ENCODE measurements around the gene SARDH.
A peak's percentile ranks its signal among the peaks of the same experiment; 100 is the strongest.

Gene SARDH

GRCh38 chr9:133781828-133782135, 43.6 kb upstream of the SARDH start:
- Histone ChIP-seq H3K4me2 (ENCODE audit: low read length) (no peak overlapping the region), H2BK5ac (ENCODE audit: low read depth, low read length, poor library complexity) (no peak overlapping the region), H3K4ac (ENCODE audit: low read depth, low read length) (no peak overlapping the region), H4K8ac (ENCODE audit: low read depth, low read length) (no peak overlapping the region), H3K18ac (ENCODE audit: low read length) (peak overlapping the region; percentile 39), H3K4me3 (ENCODE audit: low read depth, low read length) (no peak overlapping the region), H4K91ac (ENCODE audit: low read depth, low read length) (no peak overlapping the region), H3K36me3 (ENCODE audit: control insufficient read depth in 1 of 2, insufficient read depth in 2 of 2, low read length in 2 of 2) (peaks cover 89 to 91% of the 10 kb centered on the region in 2 experiments), H3K27ac (ENCODE audit: low read depth, low read length) (no peak overlapping the region), H4K12ac (ENCODE audit: low read depth, low read length) (no peak overlapping the region), H2BK12ac (ENCODE audit: low read length) (no peak overlapping the region), H3K79me2 (ENCODE audit: control insufficient read depth, insufficient read depth, low read length, poor library complexity) (no peaks in the 10 kb centered on the region), H2AK5ac (ENCODE audit: low read length) (no peak overlapping the region), H3K4me1 (ENCODE audit: control insufficient read depth in 1 of 2, insufficient read depth in 2 of 2, low read length in 2 of 2) (peaks cover 16 to 17% of the 10 kb centered on the region in 2 experiments), H3K14ac (ENCODE audit: low read length) (no peak overlapping the region), H3K27me3 (ENCODE audit: insufficient read depth, low read length) (no peaks in the 10 kb centered on the region), H3K9me3 (ENCODE audit: insufficient read depth, low read depth, low read length) (peaks cover 11% of the 10 kb centered on the region), H2BK120ac (ENCODE audit: insufficient read depth, low read length, poor library complexity) (no peak overlapping the region), H3K23ac (ENCODE audit: low read length) (no peak overlapping the region), H3K9ac (ENCODE audit: low read length) (no peak overlapping the region), H2AFZ (ENCODE audit: insufficient read depth, low read length, poor library complexity) (no peak overlapping the region), H3K79me1 (ENCODE audit: low read length) (peaks cover 5% of the 10 kb centered on the region)
- DNase-seq: no peak
- WGBS (ENCODE audit: extremely low coverage, insufficient coverage, insufficient read length): no CpG with 5 or more reads among the region's 10 CpGs

- Histone ChIP-seq H3K4me3 (ENCODE audit: low read depth, low read length) (no peak overlapping the region), H2AFZ (ENCODE audit: insufficient read depth, low read length, poor library complexity) (no peak overlapping the region), H3K4me1 (ENCODE audit: control insufficient read depth in 1 of 2, insufficient read depth in 2 of 2, low read length in 2 of 2) (peaks cover 16 to 17% of the 10 kb centered on the region in 2 experiments), H4K12ac (ENCODE audit: low read depth, low read length) (no peak overlapping the region), H3K27ac (ENCODE audit: low read depth, low read length) (no peak overlapping the region), H3K9me3 (ENCODE audit: insufficient read depth, low read depth, low read length) (peaks cover 11% of the 10 kb centered on the region), H2AK5ac (ENCODE audit: low read length) (no peak overlapping the region), H3K4ac (ENCODE audit: low read depth, low read length) (no peak overlapping the region), H4K8ac (ENCODE audit: low read depth, low read length) (no peak overlapping the region), H3K18ac (ENCODE audit: low read length) (peak overlapping the region; percentile 39), H3K4me2 (ENCODE audit: low read length) (no peak overlapping the region), H4K91ac (ENCODE audit: low read depth, low read length) (no peak overlapping the region), H2BK5ac (ENCODE audit: low read depth, low read length, poor library complexity) (no peak overlapping the region), H2BK120ac (ENCODE audit: insufficient read depth, low read length, poor library complexity) (no peak overlapping the region), H3K79me2 (ENCODE audit: control insufficient read depth, insufficient read depth, low read length, poor library complexity) (no peaks in the 10 kb centered on the region), H3K36me3 (ENCODE audit: control insufficient read depth in 1 of 2, insufficient read depth in 2 of 2, low read length in 2 of 2) (peaks cover 89 to 91% of the 10 kb centered on the region in 2 experiments), H3K14ac (ENCODE audit: low read length) (no peak overlapping the region), H2BK12ac (ENCODE audit: low read length) (no peak overlapping the region), H3K27me3 (ENCODE audit: insufficient read depth, low read length) (no peaks in the 10 kb centered on the region), H3K23ac (ENCODE audit: low read length) (no peak overlapping the region), H3K79me1 (ENCODE audit: low read length) (peaks cover 5% of the 10 kb centered on the region), H3K9ac (ENCODE audit: low read length) (no peak overlapping the region)
- no CpG with 5 or more reads among the region's 15 CpGs for WGBS (ENCODE audit: extremely low coverage, insufficient coverage, insufficient read length)
- no peak for DNase-seq
Measured at GRCh38 chr9:133780962-133781827, 43.0 kb upstream of the SARDH start.

- no peak overlapping the region for H2AK5ac ChIP-seq (ENCODE audit: low read length)
- DNase-seq: no peak
- H4K8ac ChIP-seq (ENCODE audit: low read depth, low read length): no peak overlapping the region
- H3K9ac ChIP-seq (ENCODE audit: low read length): no peak overlapping the region
- H3K4me3 ChIP-seq (ENCODE audit: low read depth, low read length): no peak overlapping the region
- no peak overlapping the region for H2AFZ ChIP-seq (ENCODE audit: insufficient read depth, low read length, poor library complexity)
- H3K14ac ChIP-seq (ENCODE audit: low read length): no peak overlapping the region
- H2BK5ac ChIP-seq (ENCODE audit: low read depth, low read length, poor library complexity): no peak overlapping the region
- no CpG with 5 or more reads among the region's 15 CpGs for WGBS (ENCODE audit: extremely low coverage, insufficient coverage, insufficient read length)
- H3K18ac ChIP-seq (ENCODE audit: low read length): peak overlapping the region; percentile 25
- no peaks in the 10 kb centered on the region for H3K27me3 ChIP-seq (ENCODE audit: insufficient read depth, low read length)
- H2BK120ac ChIP-seq (ENCODE audit: insufficient read depth, low read length, poor library complexity): no peak overlapping the region
- H3K4me2 ChIP-seq (ENCODE audit: low read length): no peak overlapping the region
- H4K12ac ChIP-seq (ENCODE audit: low read depth, low read length): no peak overlapping the region
- H3K79me2 ChIP-seq (ENCODE audit: control insufficient read depth, insufficient read depth, low read length, poor library complexity): no peaks in the 10 kb centered on the region
- peaks cover 89 to 91% of the 10 kb centered on the region in 2 experiments for H3K36me3 ChIP-seq (ENCODE audit: control insufficient read depth in 1 of 2, insufficient read depth in 2 of 2, low read length in 2 of 2)
- peaks cover 16 to 17% of the 10 kb centered on the region in 2 experiments for H3K4me1 ChIP-seq (ENCODE audit: control insufficient read depth in 1 of 2, insufficient read depth in 2 of 2, low read length in 2 of 2)
- H3K27ac ChIP-seq (ENCODE audit: low read depth, low read length): no peak overlapping the region
- no peak overlapping the region for H2BK12ac ChIP-seq (ENCODE audit: low read length)
- H3K23ac ChIP-seq (ENCODE audit: low read length): no peak overlapping the region
- peaks cover 5% of the 10 kb centered on the region for H3K79me1 ChIP-seq (ENCODE audit: low read length)
- H3K4ac ChIP-seq (ENCODE audit: low read depth, low read length): no peak overlapping the region
- H4K91ac ChIP-seq (ENCODE audit: low read depth, low read length): no peak overlapping the region
- H3K9me3 ChIP-seq (ENCODE audit: insufficient read depth, low read depth, low read length): peaks cover 5% of the 10 kb centered on the region
Measured at GRCh38 chr9:133780404-133780945, 42.3 kb upstream of the SARDH start.

GRCh38 chr9:133779516-133780403, 41.6 kb upstream of the SARDH start:
- H3K79me2 ChIP-seq (ENCODE audit: control insufficient read depth, insufficient read depth, low read length, poor library complexity): no peaks in the 10 kb centered on the region
- no peak overlapping the region for H4K8ac ChIP-seq (ENCODE audit: low read depth, low read length)
- WGBS (ENCODE audit: extremely low coverage, insufficient coverage, insufficient read length): no CpG with 5 or more reads among the region's 19 CpGs
- H2AK5ac ChIP-seq (ENCODE audit: low read length): no peak overlapping the region
- no peak overlapping the region for H4K91ac ChIP-seq (ENCODE audit: low read depth, low read length)
- H2BK12ac ChIP-seq (ENCODE audit: low read length): no peak overlapping the region
- no peak overlapping the region for H3K14ac ChIP-seq (ENCODE audit: low read length)
- H3K4me2 ChIP-seq (ENCODE audit: low read length): no peak overlapping the region
- H3K27me3 ChIP-seq (ENCODE audit: insufficient read depth, low read length): no peaks in the 10 kb centered on the region
- no peak overlapping the region for H3K9ac ChIP-seq (ENCODE audit: low read length)
- no peak overlapping the region for H4K12ac ChIP-seq (ENCODE audit: low read depth, low read length)
- H3K36me3 ChIP-seq (ENCODE audit: control insufficient read depth in 1 of 2, insufficient read depth in 2 of 2, low read length in 2 of 2): peaks cover 88 to 91% of the 10 kb centered on the region in 2 experiments
- no peak overlapping the region for H3K23ac ChIP-seq (ENCODE audit: low read length)
- H3K9me3 ChIP-seq (ENCODE audit: insufficient read depth, low read depth, low read length): peaks cover 5% of the 10 kb centered on the region
- no peak for DNase-seq
- peaks cover 5% of the 10 kb centered on the region for H3K79me1 ChIP-seq (ENCODE audit: low read length)
- no peak overlapping the region for H3K18ac ChIP-seq (ENCODE audit: low read length)
- H2BK120ac ChIP-seq (ENCODE audit: insufficient read depth, low read length, poor library complexity): no peak overlapping the region
- no peak overlapping the region for H3K4ac ChIP-seq (ENCODE audit: low read depth, low read length)
- H3K4me1 ChIP-seq (ENCODE audit: control insufficient read depth in 1 of 2, insufficient read depth in 2 of 2, low read length in 2 of 2): peaks cover 16 to 17% of the 10 kb centered on the region in 2 experiments
- no peak overlapping the region for H3K27ac ChIP-seq (ENCODE audit: low read depth, low read length)
- H3K4me3 ChIP-seq (ENCODE audit: low read depth, low read length): no peak overlapping the region
- no peak overlapping the region for H2BK5ac ChIP-seq (ENCODE audit: low read depth, low read length, poor library complexity)
- no peak overlapping the region for H2AFZ ChIP-seq (ENCODE audit: insufficient read depth, low read length, poor library complexity)
